ENCODE measurements around the gene DEFB110.

DEFB110 gene

GRCh38 chr6:49987749-49988148, 34.0 kb downstream of the DEFB110 start:
- no peak for DNase-seq (ENCODE audit: low read depth)
- H3K4me3 ChIP-seq (ENCODE audit: low read depth, low read length), result no peak overlapping the region
- TF ChIP-seq CTCF (IDR thresholded peaks at IDR 0.05; ENCODE audit: control insufficient read depth, extremely low read depth, insufficient read depth), result no peak

- TF ChIP-seq CTCF (IDR thresholded peaks at IDR 0.05; ENCODE audit: control insufficient read depth, extremely low read depth, insufficient read depth), result no peak
- no peak overlapping the region for H3K4me3 ChIP-seq (ENCODE audit: low read depth, low read length)
- no peak for DNase-seq (ENCODE audit: low read depth)
These were observed 35.2 kb downstream of the DEFB110 start for GRCh38 chr6:49986551-49986950.

- no peak overlapping the region for H3K4me3 ChIP-seq (ENCODE audit: low read depth, low read length)
- TF ChIP-seq CTCF (IDR thresholded peaks at IDR 0.05; ENCODE audit: control insufficient read depth, extremely low read depth, insufficient read depth), result no peak
- DNase-seq (ENCODE audit: low read depth), result no peak
These were observed 39.7 kb downstream of the DEFB110 start for GRCh38 chr6:49982046-49982445.

- no peak for TF ChIP-seq CTCF (IDR thresholded peaks at IDR 0.05; ENCODE audit: control insufficient read depth, extremely low read depth, insufficient read depth)
- no peak for DNase-seq (ENCODE audit: low read depth)
- no peak overlapping the region for H3K4me3 ChIP-seq (ENCODE audit: low read depth, low read length)
These were observed 40.9 kb downstream of the DEFB110 start for GRCh38 chr6:49980898-49981297.

GRCh38 chr6:49979584-49979983, 42.2 kb downstream of the DEFB110 start:
- no peak for DNase-seq (ENCODE audit: low read depth)
- no peak for TF ChIP-seq CTCF (IDR thresholded peaks at IDR 0.05; ENCODE audit: control insufficient read depth, extremely low read depth, insufficient read depth)
- H3K4me3 ChIP-seq (ENCODE audit: low read depth, low read length), result no peak overlapping the region

- no peak for DNase-seq (ENCODE audit: low read depth)
- no peak for TF ChIP-seq CTCF (IDR thresholded peaks at IDR 0.05; ENCODE audit: control insufficient read depth, extremely low read depth, insufficient read depth)
- peak overlapping the region; percentile 8; the same call in 1 of the 2 replicates for H3K4me3 ChIP-seq (ENCODE audit: low read depth, low read length)
These were observed 43.2 kb downstream of the DEFB110 start for GRCh38 chr6:49978332-49979226.

GRCh38 chr6:49969605-49970004, 52.2 kb downstream of the DEFB110 start, which contains the start of gene DEFB113:
TSS of gene DEFB113 (minus strand) at chr6:49969625. CDS start at chr6:49969625, 0 bp downstream.
- no peak for TF ChIP-seq CTCF (IDR thresholded peaks at IDR 0.05; ENCODE audit: control insufficient read depth, extremely low read depth, insufficient read depth)

More at GRCh38 chr6:49969605-49970004, 52.2 kb downstream of the DEFB110 start, which contains the start of gene DEFB113:
- DNase-seq (ENCODE audit: low read depth), result no peak
- H3K4me3 ChIP-seq (ENCODE audit: low read depth, low read length), result no peak within 1 kb of the TSS

Measured in LNCaP clone FGC (cell line).